GM18861 (cell line): Measurements from ENCODE around the gene INSIG2.

Source experiments
- ATAC-seq: cut with Tn5 transposase; IDR thresholded peaks from one replicate; pipeline ENCODE4 v1.9.1; 2021; ENCODE audit not compliant: unreplicated experiment

The INSIG2 gene

DNA sequence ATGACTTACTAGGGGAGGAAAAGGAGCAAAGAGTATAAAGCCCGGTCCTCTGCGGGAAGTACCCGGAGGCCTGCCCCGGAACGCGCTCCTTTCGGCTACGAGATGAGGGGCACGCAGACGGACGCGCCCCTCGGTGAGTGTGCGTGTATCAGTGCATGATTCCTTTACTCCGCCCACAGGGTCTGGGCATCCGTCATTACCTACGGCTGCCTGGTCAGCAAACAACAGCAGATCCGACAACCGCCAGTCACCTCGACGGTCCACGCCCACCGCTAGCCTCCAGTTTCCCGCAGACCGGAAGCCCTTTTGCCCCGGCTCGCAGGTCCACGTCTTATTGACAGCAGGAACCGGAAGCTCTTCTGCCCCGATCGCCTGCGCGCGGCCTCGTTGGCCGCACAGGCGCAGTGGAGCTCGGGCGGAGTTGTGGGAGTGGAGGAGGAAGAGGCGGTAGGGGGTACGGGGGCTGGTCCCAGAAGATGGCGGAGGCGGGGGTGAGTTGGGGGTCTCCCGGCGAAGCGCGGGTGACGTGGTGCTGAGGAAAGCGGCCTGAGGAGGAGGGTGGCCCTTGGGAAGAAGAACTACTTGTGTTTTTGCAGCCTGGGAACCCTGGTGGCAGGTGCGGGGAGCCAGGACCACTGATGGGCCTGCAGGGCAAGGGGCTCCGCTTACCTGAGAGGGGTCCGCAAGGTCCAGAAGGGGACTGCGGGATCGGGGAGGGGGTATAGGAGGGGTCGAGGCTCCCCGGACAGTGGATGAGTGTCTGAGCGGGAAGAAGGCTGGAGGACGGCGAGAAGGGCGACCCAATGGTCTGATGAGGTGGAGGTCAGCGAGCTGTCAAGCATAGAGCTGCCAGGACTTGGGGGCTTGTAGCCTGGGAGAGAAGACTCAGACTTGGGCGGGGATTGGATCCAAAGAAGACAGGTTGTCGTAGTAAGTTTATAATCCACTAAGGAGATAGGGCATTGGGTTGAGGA lies at the start of gene INSIG2:
INSIG2 (plus strand) TSS at position 421 of the 974 bp plus-strand sequence. CDS start 8,086 bp downstream, outside the sequence.
- peak; percentile 98 for ATAC-seq

GRCh38 chr2:118040891-118041290 lies 47.4 kb upstream of the INSIG2 start:
- ATAC-seq, result no peak

GRCh38 chr2:118044103-118044716 lies 44.1 kb upstream of the INSIG2 start:
- no peak for ATAC-seq

DNA sequence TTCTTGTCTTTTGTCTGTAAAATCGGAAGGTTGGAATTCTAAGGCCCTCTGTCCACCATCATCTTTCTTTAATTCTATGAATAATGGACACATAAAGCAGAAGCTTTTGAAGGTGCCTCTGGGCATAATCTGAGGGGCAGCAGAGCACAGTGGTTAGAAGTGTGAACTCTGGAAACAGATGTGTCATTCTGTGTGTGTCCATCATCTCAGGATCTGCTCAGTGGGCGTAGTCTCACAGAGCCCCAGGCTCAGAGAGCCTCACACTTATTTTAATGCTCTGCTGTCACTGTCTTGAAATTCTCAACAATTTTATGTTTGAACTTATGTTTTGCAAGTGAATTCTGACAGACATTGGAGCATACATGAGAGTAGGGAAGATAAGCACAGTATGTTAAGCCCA lies 43.4 kb upstream of the INSIG2 start:
- no peak for ATAC-seq

GRCh38 chr2:118045286-118045685 lies 43.0 kb upstream of the INSIG2 start:
- ATAC-seq, result no peak

GRCh38 chr2:118046634-118047210 lies 41.5 kb upstream of the INSIG2 start:
- no peak for ATAC-seq

GRCh38 chr2:118047380-118047826 lies 40.9 kb upstream of the INSIG2 start:
- no peak for ATAC-seq

DNA sequence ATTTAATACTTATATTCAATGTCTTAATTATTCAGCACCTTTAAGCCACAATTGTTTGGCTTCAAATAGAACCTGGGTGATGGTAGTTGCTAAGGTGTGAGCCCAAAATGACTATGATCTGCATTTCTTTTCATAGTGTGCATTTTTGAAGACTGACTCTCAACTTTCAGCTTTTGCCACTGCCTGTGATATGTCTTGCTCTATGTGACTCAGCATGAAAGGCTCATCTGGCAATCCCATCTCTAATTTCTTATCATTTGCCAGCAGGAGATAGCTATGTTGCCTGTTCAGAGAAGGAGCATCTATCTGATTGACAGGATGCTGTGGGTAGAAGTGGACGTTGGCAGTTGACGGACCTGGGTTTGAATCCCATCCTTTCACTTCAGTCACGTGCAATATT lies 39.9 kb upstream of the INSIG2 start:
- no peak for ATAC-seq

- peak; percentile 10 for ATAC-seq
Measured at GRCh38 chr2:118049140-118049815, 39.0 kb upstream of the INSIG2 start.

DNA sequence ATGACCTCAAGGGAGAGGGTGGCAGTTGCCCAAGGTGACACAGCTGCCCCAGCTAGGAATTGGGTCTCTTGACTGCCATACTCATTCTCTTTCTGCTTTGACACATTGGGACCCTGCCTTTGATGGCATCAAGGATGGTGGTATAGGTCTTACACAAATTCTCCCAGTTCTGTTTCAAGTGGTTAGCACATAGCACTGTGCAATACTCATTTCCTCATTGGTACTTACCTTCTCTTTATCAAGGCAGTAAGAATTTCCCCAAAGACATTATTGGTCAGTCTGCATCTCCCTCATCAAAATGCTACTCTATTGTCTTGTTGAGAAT lies 38.5 kb upstream of the INSIG2 start:
- ATAC-seq, result peak; percentile 66

GRCh38 chr2:118050386-118050785 lies 37.9 kb upstream of the INSIG2 start:
- no peak for ATAC-seq

DNA sequence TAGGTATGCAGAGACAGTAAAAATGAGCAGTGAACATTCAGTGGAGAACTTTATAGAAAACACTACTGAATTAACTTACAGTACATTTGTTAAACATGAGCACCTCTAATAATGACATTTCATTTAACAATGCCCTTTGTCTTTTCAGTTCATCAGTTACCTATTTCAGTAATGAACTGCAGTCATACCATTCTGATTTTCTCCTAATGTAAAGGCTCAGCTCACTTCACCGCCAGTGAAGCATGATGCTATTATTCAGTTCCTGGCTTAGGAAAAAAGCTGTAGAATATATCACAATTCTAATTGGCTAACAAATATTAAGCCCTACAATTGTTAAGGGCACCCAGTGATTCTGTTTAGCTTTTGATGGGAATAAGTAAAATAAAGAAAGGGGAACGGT lies 37.3 kb upstream of the INSIG2 start:
- ATAC-seq, result no peak

- ATAC-seq, result no peak
Measured at GRCh38 chr2:118051826-118052358, 36.4 kb upstream of the INSIG2 start.

DNA sequence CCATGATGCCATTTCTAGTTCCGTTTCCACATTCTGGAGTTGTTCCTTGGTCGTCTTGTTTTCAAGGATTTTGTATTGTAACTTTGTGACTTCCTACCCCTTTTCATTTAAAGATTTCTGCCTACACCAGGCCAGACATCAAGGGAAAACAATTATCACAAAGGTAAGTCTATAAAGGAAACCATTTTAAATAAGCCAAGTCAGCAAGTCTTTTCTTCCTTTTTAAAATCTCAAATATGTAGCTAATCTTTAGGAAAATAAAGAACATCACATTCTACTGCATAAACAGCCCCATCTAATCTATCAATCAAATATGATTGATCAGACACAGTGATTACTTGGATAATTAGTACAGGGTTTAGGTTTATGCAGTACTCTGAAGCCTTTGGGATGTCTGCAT lies 35.8 kb upstream of the INSIG2 start:
- ATAC-seq, result no peak

GRCh38 chr2:118053681-118054080 lies 34.6 kb upstream of the INSIG2 start:
- no peak for ATAC-seq

DNA sequence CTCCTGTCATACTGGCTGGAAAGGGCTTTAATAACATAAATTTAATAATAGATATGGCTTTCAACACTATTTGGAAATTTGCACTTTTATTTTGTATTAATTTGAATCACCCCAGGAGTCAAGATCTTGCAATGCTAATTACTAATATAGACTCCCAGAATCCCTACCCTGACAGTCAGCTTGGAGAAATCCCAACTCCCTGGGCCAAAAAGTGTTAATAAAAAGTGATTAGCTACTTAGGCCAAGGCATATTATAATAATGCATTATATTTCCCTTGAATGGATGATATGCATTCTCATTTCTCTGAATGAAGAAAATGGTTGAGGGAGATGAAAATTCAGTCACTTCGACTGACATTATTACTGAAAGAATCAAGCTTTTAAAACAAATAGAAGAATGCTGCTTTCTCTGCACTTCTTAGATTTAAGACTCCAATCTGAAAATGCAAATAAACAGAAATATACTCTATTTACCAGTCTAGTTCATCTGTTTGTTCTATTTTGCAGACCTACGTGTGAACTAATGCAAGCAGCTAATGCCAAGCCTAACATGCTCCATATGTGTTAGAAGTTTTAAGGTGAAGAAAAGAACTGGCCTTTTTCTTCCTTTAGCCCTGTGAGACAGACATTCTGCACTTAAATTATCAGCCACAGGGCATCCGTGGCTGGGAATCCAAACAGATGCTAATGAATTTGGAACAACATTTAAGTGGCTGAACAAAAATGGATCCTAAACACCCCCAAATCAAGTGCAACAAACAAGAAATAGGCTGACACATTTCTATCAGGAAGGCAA lies 33.9 kb upstream of the INSIG2 start:
- ATAC-seq, result no peak

GRCh38 chr2:118055512-118056164 lies 32.6 kb upstream of the INSIG2 start:
- peak; percentile 80 for ATAC-seq

- peak; percentile 89 for ATAC-seq
Measured at GRCh38 chr2:118056165-118056534, 32.1 kb upstream of the INSIG2 start.

DNA sequence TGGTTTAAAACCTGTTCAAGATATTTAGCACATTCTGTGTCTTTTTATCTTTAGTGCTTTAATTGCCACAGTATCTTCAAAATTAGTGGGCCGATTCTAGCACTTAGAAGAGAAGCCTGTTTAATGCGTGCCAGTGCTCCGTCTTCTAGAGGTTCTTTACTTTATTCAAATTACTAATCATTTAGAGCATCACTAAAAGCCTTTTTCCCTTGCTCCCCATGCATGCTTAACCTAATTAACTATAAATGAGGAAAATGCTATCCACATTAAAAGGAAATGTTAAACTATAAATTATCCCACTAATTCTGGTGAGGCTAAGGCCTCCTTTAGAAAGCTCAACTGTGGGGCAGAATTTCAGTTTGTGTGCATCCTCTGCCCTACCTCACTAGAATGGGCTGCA lies 31.5 kb upstream of the INSIG2 start:
- ATAC-seq, result no peak

GRCh38 chr2:118058951-118059350 lies 29.3 kb upstream of the INSIG2 start:
- no peak for ATAC-seq
